NOMO-1 (cell line): Measurements from ENCODE around the gene RTL1.

ENCODE experiments used
- DNase-seq, 2 experiments: peaks; one replicate each; lab custom pipeline; 2025; ENCODE audit not compliant: unreplicated experiment in 2 of 2; lab: John Stamatoyannopoulos, UW

The RTL1 gene

GRCh38 chr14:100898935-100899883, 4.3 kb downstream of the RTL1 start:
- no peak for DNase-seq

- DNase-seq, result no peak
These were observed 5.1 kb downstream of the RTL1 start for GRCh38 chr14:100898465-100898864.

- no peak for DNase-seq
These were observed 7.0 kb downstream of the RTL1 start for GRCh38 chr14:100896369-100897060.

- DNase-seq, result no peak
These were observed 8.1 kb downstream of the RTL1 start for GRCh38 chr14:100895411-100895810.

- no peak for DNase-seq
These were observed 9.1 kb downstream of the RTL1 start for GRCh38 chr14:100894416-100894815.

- no peak for DNase-seq
These were observed 9.8 kb downstream of the RTL1 start for GRCh38 chr14:100893760-100894159.

- no peak for DNase-seq
These were observed 10.3 kb downstream of the RTL1 start for GRCh38 chr14:100893228-100893601.

- DNase-seq, result no peak
These were observed 10.9 kb downstream of the RTL1 start for GRCh38 chr14:100892496-100893227.

- no peak for DNase-seq
These were observed 11.7 kb downstream of the RTL1 start for GRCh38 chr14:100891501-100892445.

GRCh38 chr14:100891051-100891450, 12.5 kb downstream of the RTL1 start:
- no peak for DNase-seq

- no peak for DNase-seq
These were observed 13.3 kb downstream of the RTL1 start for GRCh38 chr14:100890061-100890850.

GRCh38 chr14:100889641-100890040, 13.9 kb downstream of the RTL1 start:
- DNase-seq, result no peak

- no peak for DNase-seq
These were observed 14.7 kb downstream of the RTL1 start for GRCh38 chr14:100888789-100889315.

GRCh38 chr14:100887728-100888335, 15.7 kb downstream of the RTL1 start:
- no peak for DNase-seq

- DNase-seq, result no peak
These were observed 17.9 kb downstream of the RTL1 start for GRCh38 chr14:100885617-100886016.

GRCh38 chr14:100885196-100885595, 18.3 kb downstream of the RTL1 start:
- DNase-seq, result no peak

- DNase-seq, result no peak
These were observed 19.1 kb downstream of the RTL1 start for GRCh38 chr14:100884456-100884855.

GRCh38 chr14:100883789-100884101, 19.8 kb downstream of the RTL1 start:
- DNase-seq, result no peak
